Erythroblast (primary cell): ENCODE data around the gene P2RY1.

Experiments
- GATA1 ChIP-seq: IDR thresholded peaks from 2 replicates; pipeline ENCODE4 v1.6.1; 2011; ENCODE audit warnings: low read depth, mild to moderate bottlenecking, control low read depth, low read length, moderate library complexity
- POLR2A ChIP-seq: IDR thresholded peaks from 2 replicates; pipeline ENCODE4 v1.6.1; 2011; ENCODE audit warnings: mild to moderate bottlenecking, low read length

- TF ChIP-seq POLR2A (no peak), GATA1 (no peak)
Observed at GRCh38 chr3:152797751-152798432, 37.0 kb upstream of the P2RY1 start.
